ENCODE results near the gene PRKCA. TPM values are rescaled to one million over a fixed set of nuclear protein-coding genes. Genes with fewer than 3 reads are reported as not detected.
A peak's percentile ranks its signal among the peaks of the same experiment; 100 is the strongest.
"Not testable (repeated sequence)": the region's sequence is repeated elsewhere in the genome, so short reads cannot be mapped to it uniquely, and the experiment has no call there.

The PRKCA gene
- total RNA-seq, 1 donor from 2014 or later, result 80.1 TPM

DNA sequence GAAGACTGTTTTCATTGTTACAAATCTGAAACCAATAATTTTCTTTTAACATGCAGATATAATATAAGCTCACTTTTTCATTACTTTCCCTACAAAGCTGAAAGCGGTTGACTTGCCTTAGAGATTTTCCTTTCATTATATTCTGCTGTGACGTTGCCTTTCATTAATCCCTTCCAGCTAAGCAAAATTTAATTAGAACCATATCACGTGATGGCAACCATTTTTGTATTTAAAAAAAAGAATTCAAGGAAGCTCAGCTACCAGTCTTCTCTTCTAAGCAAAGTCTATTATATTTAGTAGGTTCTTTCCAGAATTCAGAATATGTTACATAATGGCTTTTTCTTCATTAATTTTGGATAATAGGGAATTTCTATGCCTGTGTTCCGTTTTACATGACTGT, 186.5 kb downstream of the PRKCA start:
- DNase-seq (ENCODE audit: extremely low spot score, unreplicated experiment), result no peak
- no peaks in the 10 kb centered on the region for H3K27me3 Mint-ChIP-seq (ENCODE audit: unreplicated experiment)
- H3K36me3 Mint-ChIP-seq (ENCODE audit: unreplicated experiment), result no peaks in the 10 kb centered on the region
- H3K27ac Mint-ChIP-seq (ENCODE audit: unreplicated experiment), result no peak overlapping the region
- no peaks in the 10 kb centered on the region for H3K9me3 Mint-ChIP-seq (ENCODE audit: unreplicated experiment)
- no peak overlapping the region for H3K4me3 Mint-ChIP-seq (ENCODE audit: unreplicated experiment)
- H3K4me1 Mint-ChIP-seq (ENCODE audit: unreplicated experiment), result peaks cover 34% of the 10 kb centered on the region
- TF ChIP-seq CTCF (IDR thresholded peaks at IDR 0.05), result no peak

DNA sequence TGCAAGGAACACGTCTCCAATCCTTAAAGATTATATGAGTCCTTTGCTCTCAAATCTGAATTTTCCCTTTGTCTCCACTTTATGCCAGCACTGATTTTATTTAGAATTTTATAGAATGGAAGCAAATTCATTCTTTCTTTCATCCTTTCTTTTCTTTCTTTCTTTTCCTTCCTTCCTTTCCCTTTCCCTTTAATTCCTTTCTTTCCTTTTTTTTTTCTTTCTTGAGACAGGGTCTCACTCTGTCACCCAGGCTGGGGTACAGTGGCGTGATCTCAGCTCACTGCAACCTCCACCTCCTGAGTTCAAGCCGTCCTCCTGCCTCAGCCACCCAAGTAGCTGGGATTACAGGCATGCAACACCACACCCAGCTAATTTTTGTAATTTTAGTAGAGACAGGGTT, 187.2 kb downstream of the PRKCA start:
- H3K36me3 Mint-ChIP-seq (ENCODE audit: unreplicated experiment); DNase-seq (ENCODE audit: extremely low spot score, unreplicated experiment); H3K9me3 Mint-ChIP-seq (ENCODE audit: unreplicated experiment); H3K27ac Mint-ChIP-seq (ENCODE audit: unreplicated experiment); H3K4me3 Mint-ChIP-seq (ENCODE audit: unreplicated experiment); H3K27me3 Mint-ChIP-seq (ENCODE audit: unreplicated experiment): not testable (repeated sequence)
- H3K4me1 Mint-ChIP-seq (ENCODE audit: unreplicated experiment), result peaks cover 41% of the 10 kb centered on the region

DNA sequence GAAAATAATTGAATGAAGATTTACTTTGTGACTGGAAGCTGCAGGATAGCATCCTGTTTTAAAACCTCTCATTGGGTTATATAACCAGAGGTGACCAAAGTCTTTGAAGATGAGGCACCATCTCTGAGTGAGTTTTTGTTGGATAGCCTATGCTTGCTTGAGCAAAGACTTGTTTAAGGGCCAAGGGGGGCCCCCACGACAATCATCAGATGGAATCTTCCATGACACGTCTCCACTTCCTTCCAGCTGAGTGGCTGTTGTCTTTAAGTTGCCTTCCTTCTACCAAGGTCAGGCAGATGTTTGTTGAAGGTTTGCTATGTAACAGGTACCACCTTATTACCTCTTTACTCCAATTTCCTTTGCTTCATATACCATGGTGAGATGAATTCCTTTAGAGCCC, 188.8 kb downstream of the PRKCA start:
- H3K4me1 Mint-ChIP-seq (ENCODE audit: unreplicated experiment), result peaks cover 43% of the 10 kb centered on the region
- TF ChIP-seq CTCF (IDR thresholded peaks at IDR 0.05), result no peak
- H3K4me3 Mint-ChIP-seq (ENCODE audit: unreplicated experiment), result no peak overlapping the region
- H3K27me3 Mint-ChIP-seq (ENCODE audit: unreplicated experiment), result no peaks in the 10 kb centered on the region
- no peak for DNase-seq (ENCODE audit: extremely low spot score, unreplicated experiment)
- H3K27ac Mint-ChIP-seq (ENCODE audit: unreplicated experiment), result no peak overlapping the region
- no peaks in the 10 kb centered on the region for H3K36me3 Mint-ChIP-seq (ENCODE audit: unreplicated experiment)
- no peaks in the 10 kb centered on the region for H3K9me3 Mint-ChIP-seq (ENCODE audit: unreplicated experiment)

- DNase-seq (ENCODE audit: extremely low spot score, unreplicated experiment), result no peak
- no peak for TF ChIP-seq CTCF (IDR thresholded peaks at IDR 0.05)
- Mint-ChIP-seq H3K4me3 (ENCODE audit: unreplicated experiment) (no peak overlapping the region), H3K27me3 (ENCODE audit: unreplicated experiment) (no peaks in the 10 kb centered on the region), H3K27ac (ENCODE audit: unreplicated experiment) (no peak overlapping the region), H3K4me1 (ENCODE audit: unreplicated experiment) (peaks cover 43% of the 10 kb centered on the region), H3K36me3 (ENCODE audit: unreplicated experiment) (no peaks in the 10 kb centered on the region), H3K9me3 (ENCODE audit: unreplicated experiment) (no peaks in the 10 kb centered on the region)
These were observed 189.3 kb downstream of the PRKCA start for GRCh38 chr17:66491665-66492064.

GRCh38 chr17:66492080-66492479, 189.7 kb downstream of the PRKCA start:
- no peak for TF ChIP-seq CTCF (IDR thresholded peaks at IDR 0.05)
- DNase-seq (ENCODE audit: extremely low spot score, unreplicated experiment), result no peak
- Mint-ChIP-seq H3K4me3 (ENCODE audit: unreplicated experiment) (no peak overlapping the region), H3K27me3 (ENCODE audit: unreplicated experiment) (no peaks in the 10 kb centered on the region), H3K36me3 (ENCODE audit: unreplicated experiment) (no peaks in the 10 kb centered on the region), H3K27ac (ENCODE audit: unreplicated experiment) (no peak overlapping the region), H3K4me1 (ENCODE audit: unreplicated experiment) (peaks cover 43% of the 10 kb centered on the region), H3K9me3 (ENCODE audit: unreplicated experiment) (no peaks in the 10 kb centered on the region)

DNA sequence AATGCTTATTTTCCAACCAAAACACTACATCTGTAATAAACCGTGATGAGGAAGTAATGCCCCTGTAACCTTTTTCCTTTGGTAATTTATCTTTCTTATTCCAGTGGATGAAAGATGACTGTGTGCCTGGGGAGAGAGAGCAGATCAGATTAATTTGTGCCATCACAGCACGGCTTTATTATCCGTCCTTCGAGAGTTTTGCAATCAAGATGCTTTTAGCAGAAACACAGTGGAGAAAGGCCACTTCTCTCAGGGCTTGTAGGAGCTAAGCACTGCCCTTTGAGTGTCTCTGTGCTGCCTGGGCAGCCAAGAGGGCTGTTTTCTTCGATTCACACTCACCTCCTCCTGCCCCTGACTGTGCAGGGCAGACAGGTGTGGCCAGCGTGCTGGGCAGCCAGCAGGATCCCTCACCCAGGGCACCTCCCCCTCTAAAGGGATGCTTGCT, 190.2 kb downstream of the PRKCA start:
- H3K36me3 Mint-ChIP-seq (ENCODE audit: unreplicated experiment), result no peaks in the 10 kb centered on the region
- no peak overlapping the region for H3K4me3 Mint-ChIP-seq (ENCODE audit: unreplicated experiment)
- DNase-seq (ENCODE audit: extremely low spot score, unreplicated experiment), result no peak
- no peaks in the 10 kb centered on the region for H3K9me3 Mint-ChIP-seq (ENCODE audit: unreplicated experiment)
- H3K27me3 Mint-ChIP-seq (ENCODE audit: unreplicated experiment), result no peaks in the 10 kb centered on the region
- TF ChIP-seq CTCF (IDR thresholded peaks at IDR 0.05), result no peak
- peaks cover 43% of the 10 kb centered on the region for H3K4me1 Mint-ChIP-seq (ENCODE audit: unreplicated experiment)
- peak overlapping the region; percentile 31 for H3K27ac Mint-ChIP-seq (ENCODE audit: unreplicated experiment)

Measured in osteocyte (in vitro differentiated cells).